BLaER1 (cell line): ENCODE data around the gene NEURL1.
"Not testable (repeated sequence)": the region's sequence is repeated elsewhere in the genome, so short reads cannot be mapped to it uniquely, and the experiment has no call there.

Experiments used
- H3K27ac ChIP-seq: shearing (Covaris generic); formaldehyde crosslinking; 2 replicates; pipeline ENCODE4 v1.8.1; 2022
- H3K27me3 ChIP-seq: shearing (Covaris generic); formaldehyde crosslinking; 2 replicates; pipeline ENCODE4 v1.8.1; 2022
- H3K36me3 ChIP-seq: shearing (Covaris generic); formaldehyde crosslinking; 2 replicates; pipeline ENCODE4 v1.8.1; 2022
- H3K4me1 ChIP-seq: shearing (Covaris generic); formaldehyde crosslinking; 2 replicates; pipeline ENCODE4 v1.8.1; 2022
- H3K4me2 ChIP-seq: shearing (Covaris generic); formaldehyde crosslinking; 2 replicates; pipeline ENCODE4 v1.8.1; 2022
- H3K4me3 ChIP-seq: shearing (Covaris generic); formaldehyde crosslinking; 2 replicates; pipeline ENCODE4 v1.8.1; 2022
- H3K9ac ChIP-seq: shearing (Covaris generic); formaldehyde crosslinking; 2 replicates; pipeline ENCODE4 v1.8.1; 2022
- H3K9me3 ChIP-seq: shearing (Covaris generic); formaldehyde crosslinking; 2 replicates; pipeline ENCODE4 v1.8.1; 2022
- H4K20me1 ChIP-seq: shearing (Covaris generic); formaldehyde crosslinking; 2 replicates; pipeline ENCODE4 v1.8.1; 2022
- Cebpa-rat ChIP-seq: shearing (Covaris generic); IDR thresholded peaks from 2 replicates; pipeline ENCODE4 v1.8.1; 2022

NEURL1 gene

GRCh38 chr10:103502849-103503660 is 9.6 kb downstream of the NEURL1 start:
- Histone ChIP-seq H3K4me1 (peaks cover 20% of the 10 kb centered on the region), H3K4me2 (no peak overlapping the region), H3K36me3 (no peaks in the 10 kb centered on the region), H3K9ac (no peak overlapping the region), H3K9me3 (no peaks in the 10 kb centered on the region), H4K20me1 (no peaks in the 10 kb centered on the region), H3K27me3 (no peaks in the 10 kb centered on the region), H3K27ac (no peak overlapping the region), H3K4me3 (no peak overlapping the region)
- no peak for TF ChIP-seq Cebpa-rat

GRCh38 chr10:103503777-103504176 is 10.3 kb downstream of the NEURL1 start:
- H3K4me1 ChIP-seq, result peaks cover 20% of the 10 kb centered on the region
- peak overlapping the region; percentile 62 for H3K4me2 ChIP-seq
- not testable (repeated sequence) for H3K27ac ChIP-seq, H3K4me3 ChIP-seq, H3K9me3 ChIP-seq, H4K20me1 ChIP-seq, H3K36me3 ChIP-seq, H3K27me3 ChIP-seq, H3K9ac ChIP-seq

- Histone ChIP-seq H3K36me3 (no peaks in the 10 kb centered on the region), H3K4me1 (peaks cover 20% of the 10 kb centered on the region), H3K4me2 (peak overlapping the region; percentile 62), H3K27ac (no peak overlapping the region), H3K9me3 (no peaks in the 10 kb centered on the region), H3K9ac (no peak overlapping the region), H3K4me3 (no peak overlapping the region), H3K27me3 (no peaks in the 10 kb centered on the region), H4K20me1 (no peaks in the 10 kb centered on the region)
- no peak for TF ChIP-seq Cebpa-rat
These were observed 10.8 kb downstream of the NEURL1 start for GRCh38 chr10:103504181-103504783.

- H3K36me3 ChIP-seq, result no peaks in the 10 kb centered on the region
- TF ChIP-seq Cebpa-rat, result no peak
- no peak overlapping the region for H3K9ac ChIP-seq
- no peaks in the 10 kb centered on the region for H3K27me3 ChIP-seq
- peaks cover 20% of the 10 kb centered on the region for H3K4me1 ChIP-seq
- H3K9me3 ChIP-seq, result no peaks in the 10 kb centered on the region
- H3K4me3 ChIP-seq, result no peak overlapping the region
- H3K27ac ChIP-seq, result no peak overlapping the region
- H4K20me1 ChIP-seq, result no peaks in the 10 kb centered on the region
- no peak overlapping the region for H3K4me2 ChIP-seq
These were observed 12.6 kb downstream of the NEURL1 start for GRCh38 chr10:103506061-103506460.

GRCh38 chr10:103507235-103508191 is 14.0 kb downstream of the NEURL1 start:
- H3K27me3 ChIP-seq, result no peaks in the 10 kb centered on the region; the same call in 1 of the 2 replicates
- H3K4me2 ChIP-seq, result no peak overlapping the region
- H4K20me1 ChIP-seq, result no peaks in the 10 kb centered on the region

GRCh38 chr10:103510046-103510685 is 16.7 kb downstream of the NEURL1 start:
- Histone ChIP-seq H3K4me1 (0 out of 2 replicates have a peak, but pooled peaks cover 5% of the 10 kb centered on the region), H3K9me3 (no peaks in the 10 kb centered on the region), H3K27ac (no peak overlapping the region), H3K9ac (no peak overlapping the region), H3K27me3 (no peaks in the 10 kb centered on the region; the same call in 1 of the 2 replicates), H3K4me3 (no peak overlapping the region), H3K36me3 (no peaks in the 10 kb centered on the region), H3K4me2 (no peak overlapping the region), H4K20me1 (no peaks in the 10 kb centered on the region)
- TF ChIP-seq Cebpa-rat, result no peak

More at GRCh38 chr10:103507235-103508191, 14.0 kb downstream of the NEURL1 start:
- Histone ChIP-seq H3K9me3 (no peaks in the 10 kb centered on the region), H3K4me1 (peaks cover 19% of the 10 kb centered on the region), H3K36me3 (no peaks in the 10 kb centered on the region), H3K4me3 (no peak overlapping the region), H3K27ac (no peak overlapping the region), H3K9ac (no peak overlapping the region)
- no peak for TF ChIP-seq Cebpa-rat

- Histone ChIP-seq H4K20me1 (no peaks in the 10 kb centered on the region), H3K27me3 (no peaks in the 10 kb centered on the region; the same call in 1 of the 2 replicates), H3K4me2 (no peak overlapping the region), H3K9ac (no peak overlapping the region), H3K4me3 (no peak overlapping the region), H3K27ac (no peak overlapping the region), H3K9me3 (no peaks in the 10 kb centered on the region), H3K4me1 (0 out of 2 replicates have a peak, but pooled peaks cover 9% of the 10 kb centered on the region), H3K36me3 (no peaks in the 10 kb centered on the region)
- TF ChIP-seq Cebpa-rat, result no peak
These were observed 17.6 kb downstream of the NEURL1 start for GRCh38 chr10:103510791-103511752.

- H3K4me1 ChIP-seq, result 0 out of 2 replicates have a peak, but pooled peaks cover 9% of the 10 kb centered on the region
- no peak for TF ChIP-seq Cebpa-rat
- H4K20me1 ChIP-seq, result no peaks in the 10 kb centered on the region
These were observed 18.7 kb downstream of the NEURL1 start for GRCh38 chr10:103512166-103512565.

More at GRCh38 chr10:103512166-103512565, 18.7 kb downstream of the NEURL1 start:
- Histone ChIP-seq H3K4me3 (no peak overlapping the region), H3K27me3 (no peaks in the 10 kb centered on the region; the same call in 1 of the 2 replicates), H3K27ac (no peak overlapping the region), H3K36me3 (no peaks in the 10 kb centered on the region), H3K4me2 (no peak overlapping the region), H3K9ac (no peak overlapping the region), H3K9me3 (no peaks in the 10 kb centered on the region)
